Vagina (tissue), 2 donors: ENCODE results near the gene BET1L.

Source experiments
- POLR2A ChIP-seq, 2 donors: fragments of 450-650 bp; IDR thresholded peaks; one replicate each; pipeline ENCODE4 v1.6.1; 2017; ENCODE audit warnings: antibody characterized with exemption in 2 of 2, mild to moderate bottlenecking in 2 of 2, moderate library complexity in 2 of 2
- POLR2AphosphoS5 ChIP-seq, 2 donors: sonication (generic); formaldehyde crosslinking; IDR thresholded peaks; one replicate each; pipeline ENCODE4 v1.9.0; 2017; ENCODE audit warnings: antibody characterized with exemption in 2 of 2, mild to moderate bottlenecking in 2 of 2, low read depth in 1 of 2; ENCODE audit not compliant: insufficient read depth in 1 of 2
- TF ChIP-seq, protein P1 (sequence below), 3 experiments: fragments of 450-650 bp in 2 of 3; fragments of 200-600 bp in 1 of 3; sonication (generic) in 1 of 3; IDR thresholded peaks; one replicate each; pipeline ENCODE4 v1.5.1; 2017 to 2019; ENCODE audit warnings: antibody characterized with exemption in 3 of 3, mild to moderate bottlenecking in 2 of 3, moderate library complexity in 2 of 3

DNA sequence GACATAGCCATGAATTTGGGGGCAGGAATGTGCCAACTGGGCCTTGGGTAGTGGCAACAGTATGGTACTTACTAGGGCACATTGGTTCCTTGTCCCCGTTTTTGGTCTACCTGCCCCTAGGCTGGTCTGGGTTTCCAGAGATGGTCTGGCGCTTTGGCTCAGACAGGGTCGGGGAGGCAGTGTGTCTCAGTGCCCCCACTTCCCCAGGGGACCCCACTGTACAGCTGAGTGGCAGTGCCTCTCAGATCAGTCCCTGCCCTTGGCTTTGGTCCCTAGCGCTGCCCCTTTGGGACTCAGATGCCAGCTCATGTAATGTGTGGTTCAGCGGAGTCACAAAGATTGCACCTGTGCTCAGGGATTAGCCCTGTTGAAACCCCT, 3.6 kb upstream of the BET1L start:
- TF ChIP-seq, protein P1, sequence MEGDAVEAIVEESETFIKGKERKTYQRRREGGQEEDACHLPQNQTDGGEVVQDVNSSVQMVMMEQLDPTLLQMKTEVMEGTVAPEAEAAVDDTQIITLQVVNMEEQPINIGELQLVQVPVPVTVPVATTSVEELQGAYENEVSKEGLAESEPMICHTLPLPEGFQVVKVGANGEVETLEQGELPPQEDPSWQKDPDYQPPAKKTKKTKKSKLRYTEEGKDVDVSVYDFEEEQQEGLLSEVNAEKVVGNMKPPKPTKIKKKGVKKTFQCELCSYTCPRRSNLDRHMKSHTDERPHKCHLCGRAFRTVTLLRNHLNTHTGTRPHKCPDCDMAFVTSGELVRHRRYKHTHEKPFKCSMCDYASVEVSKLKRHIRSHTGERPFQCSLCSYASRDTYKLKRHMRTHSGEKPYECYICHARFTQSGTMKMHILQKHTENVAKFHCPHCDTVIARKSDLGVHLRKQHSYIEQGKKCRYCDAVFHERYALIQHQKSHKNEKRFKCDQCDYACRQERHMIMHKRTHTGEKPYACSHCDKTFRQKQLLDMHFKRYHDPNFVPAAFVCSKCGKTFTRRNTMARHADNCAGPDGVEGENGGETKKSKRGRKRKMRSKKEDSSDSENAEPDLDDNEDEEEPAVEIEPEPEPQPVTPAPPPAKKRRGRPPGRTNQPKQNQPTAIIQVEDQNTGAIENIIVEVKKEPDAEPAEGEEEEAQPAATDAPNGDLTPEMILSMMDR (IDR thresholded peaks at IDR 0.05) = no peak
- no peak for TF ChIP-seq POLR2A (IDR thresholded peaks at IDR 0.05)
- no peak for TF ChIP-seq POLR2AphosphoS5 (IDR thresholded peaks at IDR 0.05; ENCODE audit: insufficient read depth in 1 of 2, low read depth in 1 of 2)
